NCI-H2029 treated with DMSO at 0.1 percent for 48 hours (cell line): ENCODE measurements around the gene FNIP2.
A peak's percentile ranks its signal among the peaks of the same experiment; 100 is the strongest.

Experiments used
- DNase-seq: peaks from one replicate; lab custom pipeline; 2025; lab: John Stamatoyannopoulos, UW

Gene FNIP2

DNA sequence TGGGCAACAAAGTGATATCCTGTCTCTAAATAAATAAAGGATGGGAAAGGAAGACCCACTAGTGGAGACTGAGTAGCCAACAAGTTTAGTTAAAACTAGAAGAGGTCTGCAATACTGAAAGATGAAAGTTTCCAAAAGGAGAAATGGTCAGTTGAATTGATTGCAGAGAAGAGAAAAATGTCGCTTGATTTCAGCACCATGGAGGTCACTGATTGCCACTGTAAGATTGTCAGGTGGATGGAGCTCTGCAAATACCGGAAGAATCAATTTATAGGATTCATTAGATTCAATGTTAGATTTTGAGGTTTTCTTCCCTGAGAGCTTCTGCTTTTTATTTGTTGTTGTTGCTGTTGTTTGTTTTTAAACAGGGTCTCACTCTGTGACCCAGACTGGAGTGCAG lies 5.4 kb upstream of the FNIP2 start:
- no peak for DNase-seq

DNA sequence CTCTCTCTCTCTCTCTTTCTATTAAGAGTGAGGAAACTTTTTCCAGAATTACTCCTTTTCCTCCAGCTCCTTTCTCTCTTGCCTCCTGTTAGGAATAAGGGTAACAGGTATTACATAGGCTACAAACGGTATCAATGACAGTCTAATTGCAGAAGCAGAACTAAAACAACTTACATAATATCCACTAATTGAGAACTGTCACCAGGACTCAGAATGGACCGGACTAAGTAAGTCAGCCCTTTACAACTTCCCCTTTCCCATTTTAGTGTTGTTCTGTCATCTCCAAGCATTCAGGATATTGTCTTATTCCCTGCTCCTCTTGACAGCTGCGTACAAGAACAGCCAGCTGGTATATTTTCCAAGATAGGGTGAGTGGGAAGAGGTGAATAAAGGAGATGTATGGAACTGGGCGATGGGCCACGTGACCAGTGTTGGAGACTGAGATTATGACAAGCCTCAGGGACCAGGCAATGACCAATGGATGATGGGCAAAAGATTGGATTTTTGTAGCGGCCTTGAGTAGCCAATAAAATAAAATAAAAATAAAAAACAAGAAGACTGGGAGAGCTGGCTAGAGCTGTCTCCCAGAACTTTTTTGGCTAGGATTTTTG lies 2.3 kb upstream of the FNIP2 start:
- DNase-seq = no peak

DNA sequence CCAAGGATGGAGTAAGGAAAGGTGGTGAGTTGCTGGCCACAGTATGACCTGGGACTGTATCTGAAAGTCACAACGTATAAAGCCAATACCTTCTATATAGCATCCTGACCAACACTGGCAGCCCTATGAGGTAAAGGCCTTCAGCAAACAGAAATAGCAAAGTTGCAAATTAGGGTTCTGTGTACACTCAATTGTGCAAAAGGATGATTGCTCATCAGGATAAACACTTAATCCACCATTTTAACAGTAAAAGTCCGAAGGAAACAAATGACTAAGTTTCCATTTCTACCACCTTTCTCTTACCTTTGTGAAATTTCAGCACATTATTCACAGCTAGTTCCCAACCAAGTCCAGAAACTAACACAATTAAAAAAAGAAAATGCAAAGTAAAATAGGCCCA lies 1.4 kb upstream of the FNIP2 start:
- no peak for DNase-seq

DNA sequence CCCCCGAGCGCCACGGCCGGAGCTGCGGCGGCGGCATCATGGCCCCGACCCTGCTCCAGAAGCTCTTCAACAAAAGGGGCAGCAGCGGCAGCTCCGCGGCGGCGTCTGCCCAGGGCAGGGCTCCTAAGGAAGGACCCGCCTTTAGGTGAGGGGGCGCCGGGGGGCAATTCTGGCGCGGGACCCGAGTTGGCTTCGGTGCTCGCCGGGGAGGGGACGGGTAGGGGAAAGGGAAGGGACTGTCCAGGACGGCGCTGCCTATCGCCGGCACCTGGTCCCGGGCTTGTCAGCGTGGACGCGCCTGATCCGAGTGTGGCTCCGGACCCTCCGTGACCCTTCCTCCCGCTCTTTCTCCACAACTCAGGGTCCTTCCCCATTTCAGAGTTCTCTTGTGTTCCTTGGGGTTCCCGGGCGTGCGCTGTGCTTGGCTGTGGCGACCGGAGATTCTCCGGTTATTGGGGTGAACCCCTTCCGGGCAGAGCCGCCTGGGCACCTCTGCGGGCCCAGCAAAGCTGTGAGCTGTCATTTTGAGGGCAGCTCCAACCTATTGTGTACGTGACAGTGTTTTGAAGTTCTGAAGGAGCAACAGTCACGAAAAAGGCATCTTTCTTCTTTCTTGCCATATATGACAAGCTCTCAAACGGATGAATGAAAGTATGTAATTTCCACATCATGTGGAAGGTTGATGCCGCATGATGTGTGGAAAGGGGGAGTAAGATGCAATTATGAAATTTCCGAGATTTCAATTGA lies 522 bp downstream of the FNIP2 start:
- DNase-seq = no peak

DNA sequence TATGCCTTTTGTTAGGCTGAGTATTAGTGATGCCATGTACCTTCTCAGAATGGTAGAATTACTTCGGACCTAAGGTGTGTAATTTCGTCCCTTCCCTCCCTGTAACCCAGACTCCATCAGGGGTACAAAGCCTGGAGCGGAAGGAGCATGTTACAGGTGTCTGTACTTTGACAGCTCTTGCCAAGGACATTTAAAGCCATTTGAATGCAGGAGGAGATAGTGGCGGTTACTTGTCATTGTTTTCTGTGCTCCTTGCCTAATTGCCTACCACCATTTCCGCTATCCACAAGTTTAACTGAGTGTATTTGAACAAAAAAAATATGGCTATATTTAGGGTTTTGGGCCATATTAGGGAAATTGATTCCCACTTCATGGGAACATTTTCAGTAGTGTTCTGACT lies 1.8 kb downstream of the FNIP2 start:
- no peak for DNase-seq

DNA sequence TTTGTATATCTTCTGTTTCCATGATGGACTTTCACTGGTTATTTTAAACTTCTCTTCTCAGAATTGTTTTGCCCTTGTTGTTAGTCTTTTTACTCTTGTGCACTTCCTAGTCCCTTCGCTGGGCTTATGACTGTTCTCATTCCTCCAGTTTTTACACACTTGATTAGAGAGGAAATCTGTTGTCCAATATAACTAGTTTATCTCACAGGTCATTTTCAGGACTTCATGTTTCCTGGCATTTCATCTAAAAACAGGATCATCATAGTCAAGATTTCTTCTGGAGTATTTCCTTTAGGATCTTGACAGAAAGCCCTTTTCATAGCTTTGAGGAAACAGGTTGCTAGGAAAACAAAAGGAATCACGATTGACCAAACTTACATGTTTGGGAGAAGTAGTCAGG lies 3.0 kb downstream of the FNIP2 start:
- no peak for DNase-seq

DNA sequence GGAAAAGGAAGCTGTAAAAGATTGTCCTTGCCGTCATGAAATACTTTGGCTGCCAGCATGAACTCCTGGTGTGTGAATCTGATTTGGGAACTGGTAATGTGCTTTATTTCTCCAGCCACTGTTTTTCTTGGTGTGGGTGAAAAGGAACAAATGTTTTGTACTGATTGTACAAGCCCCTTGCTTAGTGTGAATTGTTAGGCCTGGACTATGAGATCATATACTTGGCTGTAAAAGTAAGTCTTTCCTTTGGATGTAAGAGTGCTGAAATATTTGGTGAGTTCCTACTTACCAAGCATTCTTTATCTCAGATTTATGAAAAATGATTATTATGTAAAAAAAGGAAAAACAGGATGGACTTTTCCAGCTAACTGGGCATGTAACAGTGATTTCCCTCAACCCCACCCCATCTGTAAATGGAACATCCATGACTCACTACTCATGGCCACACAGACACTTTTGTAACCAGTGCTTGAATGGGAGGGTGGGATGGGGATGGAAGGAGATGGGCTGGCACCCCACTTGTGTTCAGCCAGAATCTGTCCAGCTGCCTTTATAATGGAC lies 6.3 kb downstream of the FNIP2 start:
- DNase-seq = no peak

DNA sequence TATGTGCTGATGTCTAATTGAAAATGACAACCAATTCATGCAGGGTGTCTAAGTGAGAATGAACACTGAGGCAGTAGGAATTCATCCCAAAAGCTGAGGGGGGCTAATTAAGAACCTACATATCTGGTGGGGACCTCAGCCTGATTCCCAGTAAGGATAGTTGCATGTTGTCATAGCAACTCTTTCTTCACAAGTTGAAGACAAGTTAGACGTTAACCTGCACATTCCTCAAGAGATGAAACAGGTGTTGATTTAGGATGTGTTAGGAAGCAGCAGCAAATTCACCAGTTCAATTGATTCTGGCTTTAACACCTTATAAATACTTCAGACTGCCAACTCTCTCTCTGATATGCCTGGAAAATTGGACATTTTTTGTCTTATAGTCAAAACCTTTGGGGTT lies 7.3 kb downstream of the FNIP2 start:
- no peak for DNase-seq

DNA sequence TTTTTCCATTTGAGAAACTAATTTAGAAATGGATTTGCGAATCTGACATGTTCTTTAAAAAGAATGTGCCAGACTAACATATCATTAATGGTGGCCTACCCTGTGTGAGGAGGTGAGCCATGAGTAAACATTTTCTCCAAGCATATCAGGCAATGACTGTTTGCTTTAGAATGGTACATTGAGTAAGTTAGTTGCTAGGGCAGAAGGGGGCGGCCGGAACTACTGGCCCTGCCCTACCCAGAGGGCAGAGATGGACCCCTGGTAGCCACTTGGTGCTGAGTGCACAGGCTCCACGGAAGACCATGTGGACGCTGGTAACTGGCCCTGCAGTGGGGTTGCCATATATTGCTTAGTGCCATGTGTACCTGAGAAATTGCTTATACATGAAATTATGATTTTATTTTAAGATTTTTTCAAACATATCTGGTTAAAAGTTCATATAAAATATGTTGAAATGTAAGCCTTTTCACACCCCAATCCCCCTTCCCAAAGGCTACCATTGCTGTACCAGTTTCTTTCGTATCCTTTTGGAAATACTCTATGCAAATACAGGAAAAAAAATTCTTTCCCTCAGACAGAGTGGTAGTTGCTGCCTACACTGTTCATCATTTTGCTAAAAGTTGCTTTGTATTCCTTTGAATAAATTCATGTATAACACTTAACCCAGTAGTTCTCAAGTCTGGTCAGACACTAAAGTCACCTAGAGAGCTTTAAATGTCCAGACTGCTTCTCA lies 8.8 kb downstream of the FNIP2 start:
- no peak for DNase-seq

DNA sequence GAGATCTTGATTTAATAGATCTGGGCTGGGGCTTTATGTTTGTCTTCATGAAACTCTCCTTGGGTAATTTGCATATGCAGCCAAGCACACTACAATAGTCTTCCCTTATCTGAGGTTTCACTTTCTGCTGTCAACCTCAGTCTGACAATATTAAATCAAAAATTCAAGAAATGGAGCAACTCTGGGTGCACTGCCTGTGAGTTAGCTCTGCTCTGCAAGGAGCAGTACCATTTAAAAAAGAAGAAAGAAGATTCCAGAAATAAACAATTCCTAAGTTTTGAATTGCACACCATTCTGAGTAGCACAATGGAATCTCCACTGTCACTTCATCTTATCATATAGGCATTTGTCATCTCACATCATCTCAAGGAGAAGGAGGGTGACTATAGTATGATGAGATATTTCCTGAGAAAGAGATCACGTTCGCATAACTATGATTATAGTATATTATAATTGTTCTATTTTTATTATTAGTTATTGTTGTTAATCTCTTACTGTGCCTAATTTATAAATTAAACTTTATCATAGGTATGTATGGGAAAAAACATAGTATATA lies 9.4 kb downstream of the FNIP2 start:
- no peak for DNase-seq

DNA sequence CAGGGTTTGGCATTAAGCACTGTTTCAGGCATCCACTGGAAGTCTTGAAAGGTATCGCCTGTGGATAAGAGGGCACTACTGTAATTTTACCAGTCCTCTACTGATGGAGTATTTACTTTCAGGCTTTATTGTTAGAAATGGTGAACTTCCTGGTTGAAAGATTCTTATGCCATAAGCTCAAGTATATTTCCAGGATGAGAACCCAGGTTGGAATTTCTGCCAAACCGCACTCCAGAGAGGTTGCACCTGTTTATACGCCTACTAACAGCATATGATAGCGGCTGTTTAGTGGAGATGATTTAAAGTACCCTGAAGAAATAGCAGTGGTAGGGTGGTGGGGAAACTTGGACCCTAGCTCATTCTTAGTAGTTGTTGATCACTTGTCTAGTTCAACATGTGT lies 9.9 kb downstream of the FNIP2 start:
- peak; percentile 63 for DNase-seq

DNA sequence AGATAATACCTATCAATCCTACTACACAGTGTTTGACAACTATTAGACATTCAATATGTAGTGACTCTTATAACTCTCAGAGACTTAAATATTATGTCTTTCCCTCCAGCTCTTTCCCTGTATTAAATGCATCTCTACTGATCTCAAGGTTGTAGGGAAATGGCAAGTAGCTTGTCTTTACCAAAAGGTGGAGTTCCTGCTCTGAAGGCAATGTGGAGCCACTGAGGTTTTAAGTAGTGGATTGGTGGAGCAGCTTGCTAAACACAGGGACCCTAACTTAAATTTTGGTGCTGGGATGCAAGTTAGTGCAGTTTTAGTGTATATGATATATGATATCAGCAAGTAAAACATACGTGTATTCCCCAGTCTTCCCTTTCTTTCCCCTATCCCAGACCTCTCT lies 13.1 kb downstream of the FNIP2 start:
- DNase-seq = no peak

DNA sequence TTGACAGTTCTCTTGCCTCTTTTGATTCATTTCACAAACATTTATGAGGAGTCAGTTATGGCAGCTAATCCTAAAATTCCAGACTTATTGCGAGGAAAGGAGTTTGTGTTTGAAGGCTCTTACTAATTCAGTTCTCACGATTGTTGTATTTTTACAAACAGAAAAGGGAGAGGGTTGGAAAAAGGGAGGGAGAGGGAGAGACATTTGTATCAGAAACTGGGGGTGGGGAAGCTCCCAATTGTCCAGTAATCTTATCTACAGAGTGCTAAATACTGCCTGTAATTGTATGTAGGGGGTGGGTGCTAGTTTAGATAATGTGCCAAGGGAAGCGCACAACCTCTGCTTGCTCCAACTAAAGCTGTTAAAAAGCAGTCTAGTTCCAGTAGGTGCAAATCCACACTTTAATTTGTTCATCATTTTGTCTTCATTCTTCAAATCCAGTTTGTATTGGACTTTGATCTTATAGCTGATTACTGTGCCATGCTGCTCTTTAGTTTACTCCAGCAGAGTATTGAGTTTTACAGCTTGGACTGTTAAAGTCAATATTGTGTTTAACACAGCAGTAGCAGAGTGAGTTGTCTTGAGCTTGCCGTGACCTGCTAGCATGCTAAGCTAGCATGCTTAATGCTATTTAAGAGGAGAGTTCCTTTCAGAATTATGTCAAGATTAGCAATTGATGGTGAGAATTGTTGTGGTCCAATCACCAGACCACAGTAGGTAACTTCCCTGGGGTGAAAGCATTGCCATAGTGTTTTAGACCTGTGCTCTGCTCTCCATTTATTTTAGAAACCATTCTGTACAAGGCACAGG lies 13.9 kb downstream of the FNIP2 start:
- no peak for DNase-seq

DNA sequence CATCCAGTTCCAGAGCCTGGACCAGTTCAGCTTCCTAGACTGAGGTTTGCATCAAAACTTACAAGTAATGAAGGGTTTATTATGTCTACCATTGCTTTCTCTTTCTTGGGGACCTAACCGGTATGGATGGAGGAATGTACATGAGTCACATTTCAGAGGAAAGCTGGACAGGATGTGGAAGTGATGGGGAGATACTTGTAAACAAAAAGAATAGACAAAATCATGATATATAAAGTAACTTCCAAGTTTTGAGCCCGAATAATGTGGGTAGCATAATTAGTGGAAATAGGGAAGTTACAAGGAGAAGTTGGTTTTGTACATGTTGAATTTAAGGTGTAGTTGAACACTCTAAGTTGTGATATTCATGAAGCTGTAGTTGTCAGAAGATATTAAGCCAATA lies 15.0 kb downstream of the FNIP2 start:
- no peak for DNase-seq

DNA sequence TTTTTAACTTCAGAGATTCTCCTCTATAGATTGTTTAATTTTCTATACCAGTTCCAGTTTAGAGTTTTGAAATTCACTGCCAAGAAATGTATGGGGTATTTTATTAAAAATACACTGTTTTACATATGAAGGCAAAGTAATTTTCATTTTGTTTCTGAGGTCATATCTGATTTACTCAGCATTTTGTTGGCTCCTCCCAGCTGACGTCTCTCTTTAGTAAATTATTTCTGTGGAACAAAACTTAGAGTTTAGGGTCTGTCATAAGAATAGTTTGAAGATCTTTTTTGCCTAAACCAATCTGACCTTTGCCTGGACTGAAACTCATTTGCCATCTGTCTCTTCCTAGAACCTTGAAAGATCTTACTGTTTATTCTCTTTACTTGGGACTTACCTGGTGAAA lies 16.9 kb downstream of the FNIP2 start:
- no peak for DNase-seq

DNA sequence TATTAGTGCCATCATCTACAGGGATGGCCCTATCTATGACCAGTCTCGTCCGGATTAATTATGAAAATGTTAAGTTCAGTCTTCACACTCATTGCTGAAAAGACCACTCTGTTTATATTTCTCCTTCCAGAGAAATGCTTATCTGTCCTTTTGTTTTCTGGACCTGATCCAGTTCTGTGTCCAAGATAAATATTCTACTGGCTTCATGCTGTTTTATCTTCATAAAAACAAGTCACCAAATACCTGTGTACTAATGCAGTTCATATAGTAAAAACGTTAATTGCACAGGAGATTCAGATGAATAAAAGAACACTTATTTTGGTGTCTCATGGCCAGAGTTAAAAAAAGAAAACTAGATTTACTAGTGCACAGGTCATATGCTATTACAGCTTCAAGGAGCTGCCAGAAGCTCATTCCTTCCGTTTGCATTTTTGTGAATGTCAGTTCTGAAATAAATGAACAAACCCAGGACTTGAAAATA lies 17.3 kb downstream of the FNIP2 start:
- peak; percentile 55 for DNase-seq

DNA sequence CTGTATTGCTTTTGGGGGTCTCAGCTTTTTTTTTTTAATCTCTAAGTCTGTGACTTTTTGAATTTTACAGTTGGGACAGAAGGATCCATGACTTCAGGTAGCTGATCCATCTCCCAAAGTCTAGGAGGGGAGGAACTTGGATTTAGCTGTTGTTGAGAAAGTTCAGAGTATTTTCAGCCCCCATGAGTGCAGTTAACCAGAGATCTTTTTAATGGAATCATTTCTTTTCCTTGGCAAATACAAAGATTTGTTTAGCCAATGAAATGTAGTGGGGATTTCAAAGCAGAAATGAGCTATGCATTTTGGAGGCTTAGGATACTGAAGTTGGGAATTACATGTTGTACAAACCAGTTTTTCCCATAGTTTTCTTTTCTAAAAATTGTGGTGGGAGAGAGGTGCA lies 18.1 kb downstream of the FNIP2 start:
- no peak for DNase-seq

DNA sequence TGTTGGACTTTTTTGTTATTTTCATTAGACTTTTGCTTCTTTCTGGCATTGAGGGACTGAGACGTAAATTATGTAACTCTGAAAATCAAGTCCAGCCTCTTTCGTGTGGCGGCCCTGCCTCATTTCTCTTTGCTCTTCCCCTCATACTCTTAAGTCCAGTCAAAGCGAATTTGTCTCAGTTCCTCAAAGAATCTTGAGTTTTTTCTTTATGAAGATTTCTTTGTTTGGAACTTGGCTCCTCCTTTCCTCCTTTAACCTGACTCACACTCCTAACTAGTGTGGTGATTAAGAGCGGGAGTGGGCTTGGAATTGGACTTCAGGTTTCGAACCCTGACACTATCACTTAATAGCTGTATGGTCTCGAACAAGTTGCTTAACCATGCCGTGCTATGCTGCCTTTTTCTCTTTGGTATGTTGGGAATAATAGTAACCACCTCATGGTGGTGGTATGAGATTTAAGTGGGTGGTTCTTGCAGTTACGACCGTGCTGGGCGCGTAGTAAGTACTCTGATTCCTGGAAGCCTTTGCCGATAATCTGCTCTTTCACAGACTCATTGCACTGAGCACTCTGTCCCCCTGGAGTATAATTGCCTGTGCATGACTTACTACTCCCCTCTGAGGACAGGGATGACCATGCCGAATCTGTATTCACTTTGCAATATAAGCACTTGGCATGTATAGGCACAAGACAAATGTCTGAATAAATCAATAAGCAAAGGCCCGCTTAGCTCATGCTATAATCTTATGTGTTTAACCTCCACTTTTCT lies 19.1 kb downstream of the FNIP2 start:
- no peak for DNase-seq

DNA sequence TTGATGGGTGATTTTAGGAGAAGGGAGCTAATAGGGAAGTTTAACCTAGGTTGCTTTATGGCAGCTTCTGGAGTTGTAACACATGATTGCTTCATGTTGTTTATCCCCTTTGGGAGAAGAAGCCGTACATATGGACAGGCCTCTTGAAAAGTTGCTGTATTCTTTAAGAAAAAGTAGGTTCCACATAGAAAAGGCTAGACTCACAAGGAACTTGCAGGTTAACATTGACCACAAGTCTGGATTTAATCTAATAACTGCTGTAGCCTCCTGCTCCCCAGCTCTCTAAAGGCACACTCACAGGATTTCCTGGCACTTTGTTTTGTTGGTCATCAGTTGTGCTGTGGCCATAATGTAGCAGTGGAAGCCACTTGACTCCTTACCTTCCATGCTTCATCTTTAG lies 19.7 kb downstream of the FNIP2 start:
- DNase-seq = no peak

DNA sequence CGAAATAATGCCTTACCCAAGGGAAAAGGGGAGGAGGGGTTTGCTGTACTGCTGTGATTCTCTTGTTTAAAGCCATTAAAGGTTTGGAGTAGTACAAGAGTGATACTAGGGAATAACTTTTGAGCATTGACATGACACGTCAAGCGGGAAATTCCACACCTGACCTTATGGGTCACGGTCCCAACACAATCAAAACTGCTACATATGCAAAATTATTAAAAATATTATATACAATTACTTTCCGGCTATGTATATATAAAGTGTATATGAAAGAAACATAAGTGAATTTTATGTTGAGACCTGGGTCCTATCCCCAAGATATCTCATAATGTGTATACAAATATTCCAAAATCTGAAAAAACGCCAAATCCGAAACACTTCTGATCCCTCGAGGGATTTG lies 21.0 kb downstream of the FNIP2 start:
- DNase-seq = no peak

DNA sequence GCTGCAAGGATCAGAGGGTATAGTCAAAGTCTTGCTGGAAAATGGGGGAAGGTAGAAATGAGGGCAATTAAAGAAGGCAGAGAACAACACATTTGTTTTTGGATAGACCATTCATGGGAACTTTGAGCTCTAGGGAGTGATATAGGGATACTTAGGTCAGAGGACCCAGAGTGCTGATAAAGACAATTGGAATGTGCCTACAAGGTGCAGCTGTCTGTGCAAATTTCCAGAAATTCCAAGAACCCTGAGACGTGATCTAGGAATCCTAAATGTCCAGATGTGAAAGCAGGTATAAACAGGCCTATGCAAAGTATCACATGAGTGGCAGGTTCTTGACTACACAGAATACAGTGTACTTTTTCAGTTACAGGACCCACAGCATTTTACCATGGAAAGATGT lies 24.2 kb downstream of the FNIP2 start:
- no peak for DNase-seq
